Keratinocyte (primary cell): Measurements from ENCODE around the gene FAF2. TPM values are rescaled to one million over a fixed set of nuclear protein-coding genes. Genes with fewer than 3 reads are reported as not detected.

Experiments used
- DNase-seq: peaks from one replicate; pipeline ENCODE4 v3.0.0-alpha.2; 2011; ENCODE audit warnings: low read depth, missing footprints, low spot score
- FAIRE-seq: peaks from 2 replicates; lab custom pipeline; 2011; peaks lifted over from hg19 to GRCh38; lab: Jason Lieb, UNC
- H2AFZ ChIP-seq: 2 replicates; pipeline ENCODE4 v1.6.0; 2012; ENCODE audit warnings: low read length, control low read depth, inconsistent platforms; ENCODE audit not compliant: control insufficient read depth
- H3K27ac ChIP-seq: 2 replicates; pipeline ENCODE4 v1.5.1; 2011; ENCODE audit warnings: low read length; ENCODE audit not compliant: control insufficient read depth, insufficient read depth
- H3K27me3 ChIP-seq: 3 replicates; pipeline ENCODE4 v1.6.0; 2011; ENCODE audit warnings: low read length; ENCODE audit not compliant: control insufficient read depth, insufficient read depth; ENCODE audit errors: extremely low read depth
- H3K36me3 ChIP-seq, 2 experiments: 2 replicates in 1 of 2; 3 replicates in 1 of 2; pipeline ENCODE4 v1.5.1; 2011; ENCODE audit warnings: low read length in 2 of 2, mild to moderate bottlenecking in 1 of 2; ENCODE audit not compliant: control insufficient read depth in 2 of 2, insufficient read depth in 2 of 2; ENCODE audit errors: extremely low read depth in 1 of 2
- H3K4me1 ChIP-seq: 3 replicates; pipeline ENCODE4 v1.5.1; 2011; ENCODE audit warnings: low read length; ENCODE audit not compliant: control insufficient read depth, insufficient read depth; ENCODE audit errors: extremely low read depth
- H3K4me2 ChIP-seq: 3 replicates; pipeline ENCODE4 v1.6.0; 2011; ENCODE audit warnings: low read depth, low read length; ENCODE audit not compliant: control insufficient read depth, insufficient read depth; ENCODE audit errors: extremely low read depth
- H3K4me3 ChIP-seq, 3 experiments: fragments of 200-600 bp in 1 of 3; sonication (generic) in 1 of 3; 2 replicates in 2 of 3; 3 replicates in 1 of 3; pipeline ENCODE4 v1.5.1; 2011 to 2016; ENCODE audit warnings: low read length in 3 of 3, mild to moderate bottlenecking in 3 of 3, control low read depth in 2 of 3, inconsistent platforms in 1 of 3, low read depth in 1 of 3, mixed read lengths in 1 of 3, mixed run types in 1 of 3, moderate library complexity in 1 of 3; ENCODE audit not compliant: control insufficient read depth in 2 of 3, insufficient read depth in 2 of 3; ENCODE audit errors: extremely low read depth in 1 of 3
- H3K79me2 ChIP-seq: 2 replicates; pipeline ENCODE4 v1.6.0; 2012; ENCODE audit warnings: low read length; ENCODE audit not compliant: control insufficient read depth, insufficient read depth
- H3K9ac ChIP-seq: 3 replicates; pipeline ENCODE4 v1.6.0; 2011; ENCODE audit warnings: low read length; ENCODE audit not compliant: control insufficient read depth, insufficient read depth; ENCODE audit errors: extremely low read depth
- H3K9me1 ChIP-seq: 3 replicates; pipeline ENCODE4 v1.6.0; 2011; ENCODE audit warnings: low read length; ENCODE audit not compliant: control insufficient read depth, insufficient read depth; ENCODE audit errors: extremely low read depth
- H3K9me3 ChIP-seq: 2 replicates; pipeline ENCODE4 v1.5.1; 2012; ENCODE audit warnings: low read depth, low read length; ENCODE audit not compliant: control insufficient read depth
- H4K20me1 ChIP-seq: 3 replicates; pipeline ENCODE4 v1.6.0; 2011; ENCODE audit warnings: low read length; ENCODE audit not compliant: control insufficient read depth, insufficient read depth; ENCODE audit errors: extremely low read depth
- EZH2 ChIP-seq: IDR thresholded peaks from one replicate; pipeline ENCODE4 v1.6.1; 2012; ENCODE audit warnings: inconsistent platforms, mild to moderate bottlenecking, low read length, moderate library complexity
- dilution Hi-C: fragments of 300-500 bp; cut with MboI; formaldehyde crosslinking; loops from one replicate; pipeline ENCODE4 v1.7.0; 2020; ENCODE audit warnings: low sequenced_read_pairs; ENCODE audit not compliant: extremely low pct_ligation_motif_present
- polyA plus RNA-seq, 5 experiments: library from polyadenylated mRNA; depleted of rRNA in 3 of 5; stranded (reverse) in 3 of 5; stranded (forward) in 1 of 5; unstranded in 1 of 5; fragments of >200 nt; gene quantifications; 1 replicate in 1 of 5; 2 replicates in 3 of 5; 3 replicates in 1 of 5; pipeline versions ENCODE4 v1.2.1 to v1.2.3, GENCODE V29; 2011 to 2012; ENCODE audit warnings: missing spikeins in 2 of 5, low read depth in 1 of 5, low replicate concordance in 1 of 5
- TF ChIP-seq, protein P1 (sequence below), 3 experiments: IDR thresholded peaks in 1 of 3; conservative IDR thresholded peaks in 1 of 3; optimal IDR thresholded peaks in 1 of 3; 2 replicates in 2 of 3; 3 replicates in 1 of 3; pipeline versions ENCODE3 to v1.5.1; 2011; ENCODE audit warnings: low read length in 3 of 3, mild to moderate bottlenecking in 3 of 3, moderate library complexity in 2 of 3, control low read depth in 1 of 3, inconsistent platforms in 1 of 3; ENCODE audit not compliant: insufficient read depth in 2 of 3; ENCODE audit errors: extremely low read depth in 1 of 3

The FAF2 gene
- polyA plus RNA-seq, 1 donor (not counting 4 experiments of a cell fraction or from before 2014, with no cell fraction given), result 52.9 TPM

DNA sequence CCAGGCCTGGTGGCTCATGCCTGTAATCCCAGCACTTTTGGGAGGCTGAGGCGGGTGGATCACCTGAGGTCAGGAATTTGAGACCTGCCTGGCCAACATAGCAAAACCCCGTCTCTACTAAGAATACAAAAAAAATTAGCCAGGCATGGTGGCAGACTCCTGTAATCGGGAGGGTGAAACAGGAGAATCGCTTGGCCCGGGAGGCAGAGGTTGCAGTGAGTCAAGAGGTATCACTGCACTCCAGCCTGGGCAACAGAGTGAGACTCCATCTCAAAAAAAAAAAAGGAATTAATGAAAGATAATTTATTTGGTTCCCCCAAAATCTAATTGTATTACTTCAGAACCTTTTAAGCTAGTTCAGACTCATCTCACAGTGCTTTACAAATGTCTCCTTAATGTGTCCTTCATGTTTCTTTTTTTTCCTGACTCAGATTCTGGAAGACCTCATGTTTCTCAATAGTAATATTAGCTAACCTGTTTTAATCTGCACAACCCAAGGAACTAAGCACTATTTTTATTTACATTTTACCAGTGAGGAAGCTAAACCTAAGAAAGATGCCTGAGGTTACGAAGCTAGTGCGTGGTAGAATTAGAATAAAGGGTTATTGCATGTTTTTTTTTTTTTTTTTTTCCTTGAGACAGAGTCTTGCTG lies 15.1 kb downstream of the FAF2 start:
- no peak overlapping the region for H3K4me2 ChIP-seq
- dilution Hi-C loops, result no loop called here

DNA sequence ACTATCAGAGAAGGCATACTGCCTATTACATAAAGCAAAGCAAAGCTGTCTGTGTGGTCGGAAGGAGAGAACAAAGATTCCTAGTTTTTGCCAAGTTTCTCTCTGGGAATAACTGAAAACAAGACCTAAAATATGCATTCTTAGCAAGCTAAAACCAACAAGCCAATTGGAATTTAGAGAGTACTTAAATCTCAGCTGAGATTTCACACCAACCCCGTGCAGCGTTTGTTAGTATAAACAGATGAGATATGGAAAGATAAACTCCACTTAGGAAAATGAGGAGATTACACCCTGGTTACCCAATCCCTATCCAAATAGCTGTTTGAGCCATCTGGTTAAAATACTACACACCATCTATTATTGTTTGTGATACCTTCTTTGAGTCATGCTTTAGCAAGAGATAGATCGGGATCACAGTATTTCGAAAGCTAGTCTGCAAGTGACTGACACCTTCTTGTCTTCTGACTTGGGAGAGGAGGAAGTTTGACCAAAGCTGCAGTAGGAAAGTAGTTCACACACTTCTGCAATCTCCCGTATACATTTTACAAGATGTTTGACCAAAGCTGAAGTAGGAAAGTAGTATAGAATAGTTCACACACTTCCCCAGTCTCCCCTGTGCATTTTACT lies 18.2 kb downstream of the FAF2 start:
- no peaks in the 10 kb centered on the region for H4K20me1 ChIP-seq
- H3K9ac ChIP-seq, result no peak overlapping the region
- no peak overlapping the region for H3K4me2 ChIP-seq
- peaks cover 4 to 6% of the 10 kb centered on the region in 2 experiments for H3K36me3 ChIP-seq
- FAIRE-seq, result no peak
- no peaks in the 10 kb centered on the region for H3K27me3 ChIP-seq
- dilution Hi-C loops, result no loop called here
- H3K79me2 ChIP-seq, result peaks cover 61% of the 10 kb centered on the region
- no peak for DNase-seq
- TF ChIP-seq EZH2, result no peak
- TF ChIP-seq, protein P1, sequence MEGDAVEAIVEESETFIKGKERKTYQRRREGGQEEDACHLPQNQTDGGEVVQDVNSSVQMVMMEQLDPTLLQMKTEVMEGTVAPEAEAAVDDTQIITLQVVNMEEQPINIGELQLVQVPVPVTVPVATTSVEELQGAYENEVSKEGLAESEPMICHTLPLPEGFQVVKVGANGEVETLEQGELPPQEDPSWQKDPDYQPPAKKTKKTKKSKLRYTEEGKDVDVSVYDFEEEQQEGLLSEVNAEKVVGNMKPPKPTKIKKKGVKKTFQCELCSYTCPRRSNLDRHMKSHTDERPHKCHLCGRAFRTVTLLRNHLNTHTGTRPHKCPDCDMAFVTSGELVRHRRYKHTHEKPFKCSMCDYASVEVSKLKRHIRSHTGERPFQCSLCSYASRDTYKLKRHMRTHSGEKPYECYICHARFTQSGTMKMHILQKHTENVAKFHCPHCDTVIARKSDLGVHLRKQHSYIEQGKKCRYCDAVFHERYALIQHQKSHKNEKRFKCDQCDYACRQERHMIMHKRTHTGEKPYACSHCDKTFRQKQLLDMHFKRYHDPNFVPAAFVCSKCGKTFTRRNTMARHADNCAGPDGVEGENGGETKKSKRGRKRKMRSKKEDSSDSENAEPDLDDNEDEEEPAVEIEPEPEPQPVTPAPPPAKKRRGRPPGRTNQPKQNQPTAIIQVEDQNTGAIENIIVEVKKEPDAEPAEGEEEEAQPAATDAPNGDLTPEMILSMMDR (optimal IDR thresholded peaks at IDR 0.05 in 1 of 3, IDR thresholded peaks at IDR 0.05 in 1 of 3, conservative IDR thresholded peaks at IDR 0.05 in 1 of 3; ENCODE audit: extremely low read depth in 1 of 3, insufficient read depth in 2 of 3, low read length in 3 of 3), result no peak
- no peak overlapping the region for H3K27ac ChIP-seq
- H3K9me1 ChIP-seq, result no peaks in the 10 kb centered on the region
- H3K4me3 ChIP-seq, result no peak overlapping the region
- H2AFZ ChIP-seq, result no peak overlapping the region
- no peaks in the 10 kb centered on the region for H3K4me1 ChIP-seq
- no peaks in the 10 kb centered on the region for H3K9me3 ChIP-seq

More for the DNA sequence above, 15.1 kb downstream of the FAF2 start:
- Histone ChIP-seq H3K4me1 (no peaks in the 10 kb centered on the region), H3K27ac (no peak overlapping the region), H3K9ac (no peak overlapping the region), H3K36me3 (peaks cover 0 to 2% of the 10 kb centered on the region in 2 experiments), H2AFZ (no peak overlapping the region), H3K4me3 (no peak overlapping the region), H3K27me3 (no peaks in the 10 kb centered on the region), H4K20me1 (no peaks in the 10 kb centered on the region), H3K9me3 (no peaks in the 10 kb centered on the region), H3K9me1 (no peaks in the 10 kb centered on the region), H3K79me2 (peaks cover 78% of the 10 kb centered on the region)
- DNase-seq, result no peak
- TF ChIP-seq EZH2, result no peak
- TF ChIP-seq, protein P1 (optimal IDR thresholded peaks at IDR 0.05 in 1 of 3, IDR thresholded peaks at IDR 0.05 in 1 of 3, conservative IDR thresholded peaks at IDR 0.05 in 1 of 3; ENCODE audit: extremely low read depth in 1 of 3, insufficient read depth in 2 of 3, low read length in 3 of 3), result no peak
- FAIRE-seq, result no peak
